T-helper 1 cell (primary cell): ENCODE measurements around the gene PARG.
A peak's percentile ranks its signal among the peaks of the same experiment; 100 is the strongest.
"Not testable (repeated sequence)": the region's sequence is repeated elsewhere in the genome, so short reads cannot be mapped to it uniquely, and the experiment has no call there.

Experiments used
- DNase-seq, 5 donors: peaks; one replicate each; pipeline ENCODE4 v3.0.0-alpha.2; 2012 to 2020
- total RNA-seq, 4 donors: gene quantifications; one replicate each; lab custom pipeline; 2026; lab: John Stamatoyannopoulos, UW

PARG gene
- 35.1 to 44.3 (median 41.6) reads per million in 4 donors for total RNA-seq

DNA sequence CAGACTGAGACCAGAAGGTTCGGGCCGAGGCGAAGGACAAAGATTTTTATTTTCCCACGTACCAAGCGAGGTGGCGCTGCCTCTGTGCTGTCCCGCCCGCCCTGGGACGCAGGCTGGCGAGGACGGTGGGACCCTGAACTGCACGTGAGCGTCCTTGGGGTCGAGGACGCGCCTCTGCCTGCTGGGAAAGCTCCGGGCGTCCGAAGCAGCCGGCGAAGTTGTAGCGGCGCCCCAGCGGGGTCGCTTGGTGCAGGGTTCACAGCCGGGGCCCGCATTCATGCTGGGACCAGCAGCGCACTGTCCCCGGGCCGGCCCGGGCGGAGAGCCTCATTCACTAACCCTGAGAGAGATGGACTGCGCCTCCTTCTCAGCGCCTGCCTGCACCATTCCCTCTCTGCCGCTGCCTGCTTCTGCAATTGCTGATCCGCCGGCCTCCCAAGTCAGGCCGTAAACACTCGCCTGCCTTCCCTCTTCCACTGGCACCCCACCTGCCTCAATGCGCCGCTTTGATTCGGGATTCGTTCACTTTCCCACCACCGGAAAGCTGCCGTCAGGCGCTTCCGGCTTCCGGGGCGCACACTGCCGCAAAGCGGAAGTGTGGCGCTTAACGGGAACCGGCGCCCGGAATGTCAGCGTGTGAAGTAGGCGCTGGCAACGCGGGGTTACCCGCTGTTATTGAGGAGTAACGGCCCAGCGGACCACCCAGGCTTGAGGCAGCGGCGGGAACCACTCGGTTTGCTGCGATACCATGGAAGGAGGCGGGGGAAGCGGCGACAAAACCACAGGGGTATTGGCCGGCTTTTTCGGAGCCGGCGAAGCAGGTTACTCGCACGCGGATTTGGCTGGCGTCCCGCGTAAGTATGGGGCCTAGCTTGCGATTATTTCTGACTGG, at the start of gene PARG, which contains the start of gene TIMM23B:
TSS of gene PARG (minus strand) at position 581 of the 892 bp plus-strand sequence. CDS start at position 279, 302 bp downstream.
TSS of gene TIMM23B (plus strand) at position 607 of the 892 bp plus-strand sequence. CDS start at position 749, 142 bp downstream.
- peak; percentile 63 to 82 (median 75) for DNase-seq

DNA sequence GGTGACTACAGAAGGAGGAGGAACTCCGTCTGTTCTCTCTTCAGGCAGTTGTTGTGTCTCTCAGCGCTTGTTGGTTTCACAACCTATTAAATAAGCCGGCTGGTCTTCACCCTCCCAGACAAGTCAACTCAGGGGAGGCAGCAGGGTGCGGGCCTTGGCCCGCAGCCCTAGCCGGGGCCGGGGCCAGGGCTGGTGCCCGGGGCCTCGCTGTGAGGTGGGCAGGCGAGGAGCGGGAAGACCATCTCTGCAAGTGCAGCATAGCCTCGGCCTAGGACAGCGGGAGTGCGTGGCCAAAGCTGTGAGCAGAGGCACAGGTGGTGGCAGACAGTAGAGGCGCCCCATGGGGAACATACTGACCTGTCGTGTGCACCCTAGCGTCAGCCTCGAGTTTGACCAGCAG, 46.5 kb upstream of the PARG start, which contains the start of gene AGAP6:
TSS of gene AGAP6 (plus strand) at position 31 of the 400 bp plus-strand sequence. CDS start at position 341, 310 bp downstream.
- not testable (repeated sequence) for DNase-seq

DNA sequence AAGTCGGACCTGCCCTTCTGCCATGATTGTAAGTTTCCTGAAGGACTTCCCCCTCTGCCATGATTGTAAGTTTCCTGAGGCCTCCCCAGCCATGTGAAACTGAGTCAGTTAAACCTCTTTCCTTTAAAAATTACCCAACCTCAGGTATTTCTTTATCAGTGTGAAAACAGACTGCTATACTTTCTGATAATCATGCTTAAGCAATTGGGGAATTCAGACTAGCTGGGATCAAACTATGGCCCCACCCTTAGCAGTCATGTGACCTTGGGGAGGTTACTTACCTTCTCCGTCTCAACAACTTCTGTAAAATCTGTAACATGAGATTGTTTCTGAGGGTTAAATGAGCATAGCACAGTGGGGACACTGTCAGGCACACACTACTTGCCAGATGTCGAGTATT, 45.4 kb upstream of the PARG start:
- DNase-seq: not testable (repeated sequence)

DNA sequence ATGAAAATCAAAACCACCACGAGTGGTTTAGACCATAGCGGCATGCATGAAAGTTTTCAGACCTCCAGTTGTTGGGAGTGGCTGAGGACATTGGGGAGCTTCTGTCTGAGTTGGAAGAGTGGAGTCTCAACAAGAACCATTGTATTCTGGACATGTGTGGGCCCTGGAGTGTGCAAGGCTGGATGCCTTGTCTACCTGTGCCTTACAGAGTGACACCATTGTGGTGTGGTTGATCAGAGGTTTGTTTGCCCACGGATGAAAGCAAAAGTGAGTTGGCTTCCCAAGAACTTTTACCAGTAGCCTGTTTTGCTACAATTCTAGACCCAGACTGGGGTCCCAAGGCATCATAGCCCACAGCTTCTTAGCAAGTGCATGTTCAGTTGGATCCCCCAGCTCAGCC, 35.9 kb upstream of the PARG start:
- DNase-seq: not testable (repeated sequence)

DNA sequence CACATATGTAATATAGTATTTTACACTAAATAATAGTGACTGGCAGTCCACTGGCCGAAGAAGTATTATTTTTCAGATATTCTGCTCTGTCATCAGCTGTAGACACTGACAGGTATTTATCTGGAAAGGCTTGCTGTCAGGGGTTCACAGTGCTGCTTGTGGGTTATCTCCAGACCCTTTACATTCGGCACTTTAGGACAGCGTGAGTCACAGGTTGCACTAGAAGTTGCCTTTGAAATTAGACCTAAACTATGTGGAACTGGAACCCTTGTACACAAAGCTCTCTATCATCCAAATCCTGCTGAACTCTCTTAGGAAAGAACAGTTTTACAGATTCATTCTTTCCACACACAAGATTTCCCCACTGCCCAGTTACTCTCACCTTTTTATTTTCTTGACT, 30.3 kb upstream of the PARG start:
- DNase-seq: not testable (repeated sequence)

DNA sequence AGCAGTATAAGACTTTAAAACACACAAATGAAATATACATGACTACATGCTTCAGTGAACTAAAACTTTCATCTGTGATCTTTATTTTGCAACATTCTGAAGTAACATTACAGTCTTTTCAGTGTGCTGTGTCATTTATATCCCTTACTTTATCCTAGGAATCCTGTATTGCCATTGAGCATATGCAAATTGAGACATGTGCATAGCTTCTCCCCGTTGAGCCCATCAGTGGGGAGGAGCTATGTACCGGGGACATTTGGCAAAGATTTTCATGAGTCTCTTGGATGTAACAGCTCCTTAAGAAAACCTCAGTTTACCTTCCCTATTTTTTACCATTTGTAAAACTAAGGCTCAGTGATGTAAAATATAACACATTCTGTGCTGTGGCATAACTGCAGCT, 29.6 kb upstream of the PARG start:
- DNase-seq: not testable (repeated sequence)

DNA sequence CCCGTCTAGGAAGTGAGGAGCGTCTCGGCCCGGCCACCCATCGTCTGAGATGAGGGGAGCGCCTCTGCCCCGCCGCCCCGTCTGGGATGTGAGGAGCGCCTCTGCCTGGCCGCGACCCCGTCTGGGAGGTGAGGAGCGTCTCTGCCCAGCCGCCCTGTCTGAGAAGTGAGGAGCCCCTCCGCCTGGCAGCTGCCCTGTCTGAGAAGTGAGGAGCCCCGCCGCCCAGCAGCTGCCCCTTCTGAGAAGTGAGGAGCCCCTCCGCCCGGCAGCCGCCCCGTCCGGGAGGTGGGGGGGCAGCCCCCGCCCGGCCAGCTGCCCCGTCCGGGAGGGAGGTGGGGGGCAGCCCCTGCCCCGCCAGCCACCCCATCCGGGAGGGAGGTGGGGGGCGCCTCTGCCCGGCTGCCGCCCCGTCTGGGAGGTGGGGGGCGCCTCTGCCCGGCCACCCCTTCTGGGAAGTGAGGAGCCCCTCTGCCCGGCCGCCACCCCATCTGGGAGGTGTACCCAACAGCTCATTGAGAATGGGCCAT, 28.6 kb upstream of the PARG start:
- DNase-seq: not testable (repeated sequence)

DNA sequence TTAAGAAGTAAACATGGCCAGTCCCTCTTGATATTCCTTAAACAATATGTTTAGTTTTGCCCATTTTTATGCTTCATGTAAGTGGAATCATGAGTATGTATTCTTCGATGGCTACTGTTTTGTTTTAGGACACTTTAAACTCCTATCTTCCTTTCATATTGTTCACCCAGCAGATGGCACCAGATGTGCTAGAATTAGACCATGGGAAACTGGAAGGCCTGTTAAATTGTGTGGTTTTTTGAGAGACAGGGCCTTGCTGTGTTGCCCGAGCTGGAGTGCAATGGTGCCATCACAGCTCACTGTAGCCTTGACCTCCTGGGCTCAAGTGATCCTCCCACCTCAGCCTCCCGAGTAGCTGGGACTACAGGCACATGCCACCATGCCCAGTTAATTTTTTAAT, 11.3 kb upstream of the PARG start:
- not testable (repeated sequence) for DNase-seq

DNA sequence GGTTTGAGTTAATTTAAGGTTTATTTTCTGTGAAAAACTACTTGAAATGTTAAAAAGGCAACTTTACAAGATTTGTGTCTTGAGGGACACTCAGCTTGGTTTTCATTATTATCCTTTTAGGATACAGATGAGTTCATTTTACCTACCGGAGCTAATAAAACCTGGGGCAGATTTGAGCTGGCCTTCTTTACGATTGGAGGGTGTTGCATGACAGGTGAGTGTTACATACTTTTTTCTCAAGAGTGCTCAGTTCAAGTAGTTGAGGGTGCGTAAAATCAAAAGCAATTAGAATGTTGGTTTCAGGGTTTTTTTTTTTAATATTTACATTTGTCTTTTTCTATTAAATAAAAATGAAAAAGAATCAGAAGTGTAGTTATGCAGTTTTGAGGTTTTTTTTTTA, 10.2 kb upstream of the PARG start:
- not testable (repeated sequence) for DNase-seq

DNA sequence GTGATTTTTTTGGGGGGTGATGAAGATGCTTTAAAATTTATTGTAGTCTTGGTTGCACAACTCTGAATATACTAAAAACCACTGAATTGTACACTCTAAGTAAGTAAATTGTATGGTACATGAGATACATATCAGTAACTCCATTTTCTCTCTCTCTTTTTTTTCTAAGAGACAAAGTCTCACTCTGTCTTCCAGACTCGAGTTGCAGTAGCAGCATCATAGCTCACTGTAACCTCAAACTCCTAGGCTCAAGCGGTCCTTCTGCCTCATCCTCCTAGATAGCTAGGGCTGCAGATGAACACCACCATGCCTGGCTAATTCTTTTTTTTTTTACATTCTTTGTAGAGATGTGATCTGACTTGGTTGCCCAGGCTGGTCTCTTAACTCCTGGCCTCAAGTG, 6.9 kb upstream of the PARG start:
- not testable (repeated sequence) for DNase-seq

DNA sequence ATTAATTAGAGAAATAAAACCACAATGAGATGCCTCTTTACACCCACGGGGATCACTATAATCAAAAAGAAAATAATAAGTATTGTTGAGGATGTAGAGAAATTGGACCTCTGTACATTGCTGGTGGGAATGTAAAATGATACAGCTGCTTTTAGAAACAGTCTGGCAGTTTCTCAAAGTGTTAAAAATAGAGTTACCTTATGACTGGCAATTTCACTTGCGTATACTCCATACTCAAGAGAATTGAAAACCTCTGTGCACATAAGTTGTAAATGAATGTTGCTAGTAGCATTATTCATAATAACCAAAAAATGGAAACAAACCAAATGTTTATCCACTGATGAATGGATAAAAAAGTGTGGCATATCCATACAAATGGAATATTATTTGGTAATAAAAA, 6.3 kb upstream of the PARG start:
- not testable (repeated sequence) for DNase-seq

DNA sequence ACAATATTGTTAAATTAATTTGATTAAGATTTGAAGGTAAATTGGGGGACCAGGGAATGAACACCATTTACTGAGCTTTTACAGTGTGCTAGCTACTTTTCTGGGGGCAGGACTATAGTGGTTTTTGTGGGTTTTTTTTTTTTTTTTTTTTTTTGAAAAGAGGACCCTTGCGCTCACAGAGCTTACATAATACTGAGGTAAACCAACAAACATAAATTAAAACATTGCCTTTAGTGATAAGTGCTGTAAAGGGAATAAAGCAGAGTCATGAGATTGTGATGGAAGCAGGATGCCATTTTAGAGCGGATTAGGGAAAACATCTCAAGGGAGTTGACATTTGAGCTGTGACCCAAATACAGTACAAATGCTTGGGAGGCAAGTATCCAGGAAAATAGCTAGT, 1.8 kb upstream of the PARG start:
- DNase-seq: not testable (repeated sequence)

DNA sequence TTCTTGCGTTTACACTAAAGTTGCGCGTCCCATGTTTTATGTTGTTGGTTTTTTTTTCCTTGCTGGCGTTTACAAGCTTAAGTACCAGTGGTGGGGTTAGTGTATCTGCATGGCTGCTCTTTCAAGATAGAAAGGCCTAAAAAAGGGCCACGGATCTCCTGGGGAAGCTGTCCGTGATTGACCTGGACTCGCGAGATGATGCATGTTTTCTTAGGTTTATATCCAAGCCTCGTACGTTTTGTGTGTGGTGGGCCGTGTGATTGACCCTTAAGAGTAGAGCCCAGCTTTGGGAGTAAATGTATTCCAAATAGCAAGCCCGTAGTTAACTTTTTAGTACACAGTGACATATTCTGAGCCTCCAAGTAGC, 495 bp upstream of the PARG start:
- DNase-seq: not testable (repeated sequence)

DNA sequence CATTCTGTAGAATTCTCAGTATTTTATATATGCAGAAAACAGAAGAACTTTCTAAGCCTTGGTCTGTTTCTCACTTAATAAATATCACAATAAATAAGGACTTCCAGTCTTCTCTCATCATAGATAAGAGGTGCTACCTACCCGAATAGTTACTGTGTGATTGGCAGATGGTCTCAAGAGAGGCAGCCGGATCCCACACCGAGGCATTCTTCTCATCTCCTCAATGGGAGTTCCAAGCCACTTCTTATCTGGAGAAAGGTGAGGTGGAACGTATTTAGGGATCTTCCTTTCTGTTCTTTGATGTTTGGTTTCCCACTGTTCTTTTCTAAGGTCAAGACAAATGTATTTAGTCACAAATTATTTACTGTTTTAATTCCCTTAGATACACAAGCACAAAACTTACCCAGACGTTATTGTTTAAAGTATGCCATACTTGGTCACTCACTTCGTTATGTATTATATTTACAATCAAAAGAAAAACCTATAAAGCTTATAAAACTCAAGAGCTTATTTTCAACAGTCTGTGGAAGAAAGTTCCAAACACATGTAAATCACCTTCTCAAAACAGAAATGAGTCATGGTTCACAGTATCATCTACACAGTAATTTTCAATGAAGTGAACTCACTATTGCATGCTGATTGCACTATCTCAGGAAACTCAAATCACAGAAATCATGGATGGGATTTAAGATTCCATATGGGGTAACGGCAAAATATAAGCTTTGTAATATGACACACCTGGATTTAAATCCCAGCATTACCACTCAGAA, 9.7 kb downstream of the PARG start:
- DNase-seq: not testable (repeated sequence)

DNA sequence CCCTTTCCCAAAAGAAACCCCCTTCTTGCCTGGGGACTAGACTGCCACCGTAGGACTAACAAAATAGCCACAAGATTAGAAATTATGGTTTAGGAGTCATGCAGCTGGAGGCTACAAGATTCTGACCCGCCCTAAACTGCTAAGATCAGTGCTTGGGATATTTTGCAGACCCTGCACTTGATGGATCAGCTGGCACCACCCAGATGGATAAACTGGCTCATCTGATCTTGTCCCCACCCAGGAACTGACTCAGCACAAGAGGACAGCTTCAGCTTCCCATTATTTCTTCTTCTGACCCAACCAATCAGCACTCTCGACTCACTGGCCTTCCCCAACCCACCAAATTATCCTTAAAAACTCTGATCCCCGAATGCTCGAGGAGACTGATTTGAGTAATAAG, 10.6 kb downstream of the PARG start:
- not testable (repeated sequence) for DNase-seq

DNA sequence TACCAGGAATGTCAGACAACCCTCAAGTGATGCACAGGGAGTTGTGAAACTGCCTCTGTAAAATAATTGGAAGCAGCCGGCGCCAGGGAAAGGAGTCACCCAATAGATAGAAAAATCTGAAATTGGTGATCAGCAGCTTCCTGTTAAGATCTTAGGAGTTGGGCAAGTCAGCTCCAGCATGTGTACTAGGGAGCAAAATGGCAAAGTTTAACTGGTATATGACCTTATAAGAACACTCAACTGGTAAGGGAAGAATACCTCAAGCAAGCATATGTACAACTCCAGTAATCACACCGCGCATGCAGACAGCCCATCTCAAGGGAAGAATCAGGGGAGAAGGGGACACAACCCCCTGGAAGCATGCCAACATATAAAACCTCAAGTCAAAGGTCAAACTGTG, 18.3 kb downstream of the PARG start:
- DNase-seq: not testable (repeated sequence)

DNA sequence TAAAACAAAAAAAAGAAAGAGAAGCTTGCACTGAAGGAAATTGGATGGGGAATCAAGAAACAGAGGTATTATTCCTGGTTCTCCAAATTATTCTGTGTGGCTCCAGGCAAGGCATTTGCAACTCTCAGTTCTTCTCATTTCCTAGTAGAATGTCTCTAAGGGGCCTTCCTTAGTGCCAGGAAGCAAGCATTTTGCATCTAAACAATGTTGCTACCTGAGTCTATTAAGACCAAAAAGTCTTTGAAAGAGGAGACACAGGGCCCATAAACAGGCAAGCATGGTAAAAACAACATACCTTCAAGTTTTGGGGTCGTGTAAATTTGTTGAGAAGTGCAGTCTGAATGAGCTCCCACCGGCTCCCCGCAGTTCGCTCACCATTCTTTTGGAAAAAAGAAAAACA, 19.8 kb downstream of the PARG start:
- DNase-seq: not testable (repeated sequence)

DNA sequence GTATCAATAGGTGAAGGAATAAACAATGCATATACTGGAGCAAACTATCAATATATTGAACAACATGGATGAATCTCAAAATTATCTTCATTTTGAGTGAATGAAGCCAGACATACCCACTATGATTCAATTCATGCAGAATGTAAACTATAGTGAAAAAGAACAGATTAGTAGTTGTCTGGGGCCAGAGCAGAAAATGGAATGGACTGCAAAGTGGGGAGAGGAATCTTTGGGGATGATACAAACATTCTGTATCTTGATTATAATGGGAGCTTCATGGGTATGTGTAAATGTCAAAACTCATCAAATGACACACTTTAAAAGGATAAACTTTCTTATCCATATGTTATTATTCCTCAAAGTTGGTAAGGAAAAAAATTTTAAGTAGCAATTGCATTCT, 23.9 kb downstream of the PARG start:
- DNase-seq: not testable (repeated sequence)

DNA sequence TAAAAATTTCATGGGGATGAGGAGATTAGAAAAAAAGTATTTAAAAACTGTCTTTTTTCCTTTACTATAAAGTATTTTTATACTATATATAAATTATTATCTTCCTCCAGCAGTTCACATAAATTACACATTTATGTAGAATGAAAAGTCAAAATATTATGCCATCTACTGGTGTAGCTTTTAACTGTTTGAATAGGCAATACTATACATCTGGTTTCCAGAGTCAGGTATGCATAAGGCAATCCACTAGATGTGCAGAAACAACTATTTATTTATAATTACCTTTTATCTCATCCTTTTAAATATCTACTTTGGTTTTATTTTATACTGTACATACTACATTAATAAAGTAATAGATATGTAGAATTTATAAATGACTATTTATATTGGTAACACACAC, 25.4 kb downstream of the PARG start:
- not testable (repeated sequence) for DNase-seq

DNA sequence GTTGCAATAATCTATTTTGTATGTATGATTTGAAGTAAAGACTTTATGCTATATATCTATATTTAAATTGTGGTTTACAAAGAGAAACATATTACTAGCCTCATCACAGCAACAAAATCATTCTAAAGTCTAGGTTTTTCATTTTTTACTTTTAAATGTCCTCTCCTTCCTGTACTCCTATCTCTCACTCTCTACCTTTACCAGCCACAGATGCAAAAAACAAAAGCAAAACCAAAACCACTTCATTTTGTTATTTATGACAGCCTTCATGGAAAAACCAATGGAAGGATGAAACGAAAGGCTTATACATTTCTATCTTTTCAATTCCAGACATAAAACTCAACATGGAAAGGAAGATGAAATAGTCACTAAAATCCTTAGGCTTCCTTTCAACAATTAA, 31.5 kb downstream of the PARG start:
- DNase-seq: not testable (repeated sequence)

DNA sequence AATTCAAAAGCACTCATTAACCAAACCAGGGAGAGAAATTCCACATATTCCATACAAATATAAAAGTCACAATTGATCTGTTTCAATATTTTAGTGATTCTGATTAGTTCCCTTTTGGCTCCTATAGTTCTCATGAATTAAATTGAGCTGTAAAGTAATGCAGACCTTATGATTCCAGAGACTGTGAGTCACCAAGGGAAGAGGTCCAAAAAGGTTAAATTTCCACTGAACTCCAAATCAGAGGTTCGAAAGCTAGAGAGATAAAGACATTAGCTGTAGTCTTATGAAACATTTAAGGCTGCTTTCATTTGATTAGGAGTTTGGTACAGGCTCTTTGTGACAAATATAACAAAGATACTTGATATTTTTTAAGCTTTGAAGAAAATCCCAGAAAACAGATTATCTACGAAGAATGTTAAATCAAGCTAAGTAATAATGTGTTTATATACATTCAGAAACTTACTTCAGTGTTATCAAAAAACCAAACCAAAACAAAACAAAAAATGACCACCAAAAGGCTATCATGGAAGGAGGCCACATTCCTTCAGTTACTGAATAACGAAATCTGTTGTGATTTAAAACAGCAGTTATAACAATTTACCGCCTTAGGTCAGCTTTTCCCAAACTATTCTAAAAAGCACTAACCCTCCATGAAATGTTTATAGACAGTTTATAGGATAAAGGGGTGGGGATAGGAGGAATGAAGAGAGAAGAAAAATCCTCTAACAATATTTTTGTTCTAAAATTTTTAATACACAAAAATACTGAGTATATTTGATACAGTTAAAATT, 33.3 kb downstream of the PARG start:
- not testable (repeated sequence) for DNase-seq

DNA sequence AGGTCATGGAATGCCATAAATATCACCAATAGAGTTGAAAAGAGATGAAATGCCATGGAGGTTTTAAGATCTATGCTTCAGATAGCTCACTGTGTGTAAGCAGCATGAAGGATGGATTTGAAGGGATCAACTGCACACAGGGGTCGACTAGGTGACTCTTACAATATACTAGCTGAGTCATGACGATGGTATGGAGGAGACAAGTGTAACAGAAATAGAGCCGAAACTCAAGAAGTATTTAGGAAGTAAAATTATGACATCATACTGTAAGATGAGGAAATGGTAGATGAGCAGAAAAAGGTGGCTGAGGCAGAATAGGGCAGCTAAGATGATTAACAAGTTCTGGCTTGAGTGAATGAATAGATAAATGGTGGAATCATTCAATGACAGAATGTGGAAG, 38.0 kb downstream of the PARG start:
- DNase-seq: not testable (repeated sequence)
